Stimulated activated CD4-positive, alpha-beta T cell treated with anti-CD3 and anti-CD28 coated beads, Interleukin-12 subunit alpha, Interleukin-12 subunit beta, amount 100 ng/mL, for 48 hours (primary cell): ENCODE measurements around the gene MTARC2.

ENCODE experiments used
- DNase-seq, 3 donors: peaks; one replicate each; pipeline ENCODE4 v3.0.0-alpha.2; 2020; ENCODE audit warnings: low read depth in 2 of 3, low spot score in 1 of 3

Gene MTARC2

GRCh38 chr1:220797044-220797443 is 48.9 kb downstream of the MTARC2 start:
- DNase-seq: no peak

GRCh38 chr1:220797553-220797952 is 49.4 kb downstream of the MTARC2 start:
- DNase-seq: no peak

GRCh38 chr1:220798338-220798737 is 50.2 kb downstream of the MTARC2 start:
- no peak for DNase-seq

- DNase-seq: no peak
Measured at GRCh38 chr1:220800262-220800661, 52.1 kb downstream of the MTARC2 start.

- peak in 1 of 3 donors; percentile 33 for DNase-seq
Measured at GRCh38 chr1:220803401-220804201, 55.5 kb downstream of the MTARC2 start.

- no peak for DNase-seq
Measured at GRCh38 chr1:220804202-220804586, 56.1 kb downstream of the MTARC2 start.

GRCh38 chr1:220806408-220806807 is 58.3 kb downstream of the MTARC2 start:
- DNase-seq: no peak

- DNase-seq: no peak
Measured at GRCh38 chr1:220807726-220808125, 59.6 kb downstream of the MTARC2 start.

- DNase-seq: no peak
Measured at GRCh38 chr1:220808345-220809186, 60.4 kb downstream of the MTARC2 start.

- no peak for DNase-seq
Measured at GRCh38 chr1:220809187-220809550, 61.0 kb downstream of the MTARC2 start.

- DNase-seq: no peak
Measured at GRCh38 chr1:220809704-220810103, 61.6 kb downstream of the MTARC2 start.

GRCh38 chr1:220810179-220810653 is 62.1 kb downstream of the MTARC2 start:
- DNase-seq: peak; percentile 42 to 55 (median 53)

- DNase-seq: no peak
Measured at GRCh38 chr1:220810963-220811362, 62.8 kb downstream of the MTARC2 start.

- DNase-seq: no peak
Measured at GRCh38 chr1:220811695-220812094, 63.6 kb downstream of the MTARC2 start.

- DNase-seq: no peak
Measured at GRCh38 chr1:220812308-220812707, 64.2 kb downstream of the MTARC2 start.

- no peak for DNase-seq
Measured at GRCh38 chr1:220813013-220813412, 64.9 kb downstream of the MTARC2 start.

- DNase-seq: no peak
Measured at GRCh38 chr1:220815409-220815808, 67.3 kb downstream of the MTARC2 start.

GRCh38 chr1:220817907-220818306 is 69.8 kb downstream of the MTARC2 start:
- DNase-seq: no peak

- DNase-seq: no peak
Measured at GRCh38 chr1:220818421-220819173, 70.5 kb downstream of the MTARC2 start.

- no peak for DNase-seq
Measured at GRCh38 chr1:220819467-220820026, 71.4 kb downstream of the MTARC2 start.
